ENCODE data around the gene TMEM37. TPM values are rescaled to one million over a fixed set of nuclear protein-coding genes. Genes with fewer than 3 reads are reported as not detected.
A peak's percentile ranks its signal among the peaks of the same experiment; 100 is the strongest.

Gene TMEM37
- total and polyA plus RNA-seq, 2 of the 13 experiments (the other 11 are each of a cell fraction or from before 2014, with no cell fraction given) = 37.7 to 115 TPM

DNA sequence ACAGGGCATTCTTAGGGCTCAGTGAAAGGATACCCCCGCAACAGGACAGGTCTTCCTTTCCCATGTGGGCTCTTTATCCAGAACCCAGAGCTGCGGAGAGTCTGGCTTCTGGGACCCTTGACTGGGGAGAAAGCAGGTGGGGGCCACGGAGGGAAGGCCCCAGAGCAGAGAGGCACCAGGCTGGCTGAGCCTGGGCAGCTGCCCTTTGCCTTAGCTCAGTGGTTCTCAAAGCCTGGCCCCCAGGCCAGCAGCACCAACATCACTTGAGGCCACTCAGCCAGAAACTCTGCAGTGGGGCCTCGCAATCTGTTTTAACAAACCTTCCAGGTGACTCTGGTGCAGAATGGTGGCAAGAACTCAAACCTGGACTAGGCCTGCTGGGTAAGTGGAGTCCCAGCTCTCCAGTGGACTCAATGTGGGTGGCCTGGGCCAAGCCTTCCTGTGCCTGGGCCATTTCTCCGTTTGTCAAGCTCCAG lies 1.6 kb upstream of the TMEM37 start (continued):
- 0 out of 2 replicates have a peak, but pooled peaks have one; percentile 3 for TF ChIP-seq FOXO4 (CRISPR knock-in tag; conservative IDR thresholded peaks at IDR 0.05)
- peak; percentile 75; the same call in 1 of the 2 replicates for TF ChIP-seq ZNF230 (CRISPR knock-in tag; IDR thresholded peaks at IDR 0.05)
- TF ChIP-seq ZNF264 (CRISPR knock-in tag; IDR thresholded peaks at IDR 0.05) = peak; percentile 11; the same call in 1 of the 2 replicates
- TF ChIP-seq, protein P1, sequence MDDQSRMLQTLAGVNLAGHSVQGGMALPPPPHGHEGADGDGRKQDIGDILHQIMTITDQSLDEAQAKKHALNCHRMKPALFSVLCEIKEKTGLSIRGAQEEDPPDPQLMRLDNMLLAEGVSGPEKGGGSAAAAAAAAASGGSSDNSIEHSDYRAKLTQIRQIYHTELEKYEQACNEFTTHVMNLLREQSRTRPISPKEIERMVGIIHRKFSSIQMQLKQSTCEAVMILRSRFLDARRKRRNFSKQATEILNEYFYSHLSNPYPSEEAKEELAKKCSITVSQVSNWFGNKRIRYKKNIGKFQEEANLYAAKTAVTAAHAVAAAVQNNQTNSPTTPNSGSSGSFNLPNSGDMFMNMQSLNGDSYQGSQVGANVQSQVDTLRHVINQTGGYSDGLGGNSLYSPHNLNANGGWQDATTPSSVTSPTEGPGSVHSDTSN (CRISPR knock-in tag; IDR thresholded peaks at IDR 0.05; ENCODE audit: borderline replicate concordance) = 0 out of 2 replicates have a peak, but pooled peaks have one; percentile 39
- TF ChIP-seq ZSCAN20 (CRISPR knock-in tag; IDR thresholded peaks at IDR 0.05; ENCODE audit: borderline replicate concordance) = no peak
- TF ChIP-seq ARNTL (CRISPR knock-in tag; IDR thresholded peaks at IDR 0.05) = peak; percentile 54; the same call in 1 of the 2 replicates
- no peak for TF ChIP-seq ZNF740 (CRISPR knock-in tag; IDR thresholded peaks at IDR 0.05)
- TF ChIP-seq, protein P2, sequence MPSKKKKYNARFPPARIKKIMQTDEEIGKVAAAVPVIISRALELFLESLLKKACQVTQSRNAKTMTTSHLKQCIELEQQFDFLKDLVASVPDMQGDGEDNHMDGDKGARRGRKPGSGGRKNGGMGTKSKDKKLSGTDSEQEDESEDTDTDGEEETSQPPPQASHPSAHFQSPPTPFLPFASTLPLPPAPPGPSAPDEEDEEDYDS (CRISPR knock-in tag; IDR thresholded peaks at IDR 0.05) = no peak
- TF ChIP-seq ZNF775 (CRISPR knock-in tag; IDR thresholded peaks at IDR 0.05; ENCODE audit: borderline replicate concordance) = 0 out of 2 replicates have a peak, but pooled peaks have one; percentile 42
- TF ChIP-seq ZNF724P (CRISPR knock-in tag; IDR thresholded peaks at IDR 0.05; ENCODE audit: borderline replicate concordance) = 0 out of 2 replicates have a peak, but pooled peaks have one; percentile 15
- 0 out of 2 replicates have a peak, but pooled peaks have one; percentile 56 for TF ChIP-seq TBP (CRISPR knock-in tag; IDR thresholded peaks at IDR 0.05)
- TF ChIP-seq TBX2 (CRISPR knock-in tag; IDR thresholded peaks at IDR 0.05; ENCODE audit: borderline replicate concordance) = peak; percentile 29; the same call in 1 of the 2 replicates

All from HepG2 (cell line).